Motor neuron (in vitro differentiated cells): Measurements from ENCODE around the gene ZBTB1. TPM values are rescaled to one million over a fixed set of nuclear protein-coding genes. Genes with fewer than 3 reads are reported as not detected.
A peak's percentile ranks its signal among the peaks of the same experiment; 100 is the strongest.

Source experiments
- ATAC-seq, 8 experiments: fragments of 200-7000 bp; cut with Tn5 transposase; replicated peaks in 6 of 8; 2 replicates each; pipeline ENCODE4 v1.8.0; 2021; ENCODE audit warnings: mild to moderate bottlenecking in 8 of 8, moderate library complexity in 8 of 8
- H3K27ac ChIP-seq, 2 donors: fragments of 250-450 bp; sonication (Bioruptor Pico); 2 replicates each; pipeline ENCODE4 v1.9.0; 2021; ENCODE audit warnings: antibody characterized with exemption in 2 of 2, mild to moderate bottlenecking in 2 of 2, moderate library complexity in 1 of 2
- H3K4me1 ChIP-seq, 2 donors: fragments of 250-450 bp; sonication (Bioruptor Pico); replicated peaks in 1 of 2; 2 replicates each; pipeline ENCODE4 v1.6.1; 2021; ENCODE audit warnings: antibody characterized with exemption in 2 of 2, mild to moderate bottlenecking in 2 of 2, moderate library complexity in 1 of 2
- H3K4me3 ChIP-seq, 5 donors: fragments of 250-450 bp; sonication (Bioruptor Pico); 2 replicates each; pipeline ENCODE4 v1.9.0; 2021; ENCODE audit warnings: antibody characterized with exemption in 5 of 5, mild to moderate bottlenecking in 5 of 5, moderate library complexity in 4 of 5
- WGBS, 10 experiments: fragments of 450-650 bp; shearing (Covaris generic); methylation state at CpG; one replicate each; pipeline ENCODE4 v1.0.0; 2022; 5-methylcytosine and 5-hydroxymethylcytosine counted together
- in situ Hi-C, 9 experiments: fragments of 400-800 bp; cut with MboI; loops; one replicate each; pipeline ENCODE4 v1.15.0; 2021; ENCODE audit warnings: low sequenced_read_pairs in 9 of 9, low pct_unique_long_range_greater_than_20kb in 2 of 9; ENCODE audit not compliant: unreplicated experiment in 9 of 9
- total RNA-seq, 8 experiments: library from RNA; unstranded; fragments of 300-600 nt; gene quantifications; 2 replicates each; pipeline versions ENCODE4 v1.2.3 to v1.2.4, GENCODE V29; 2022

ZBTB1 gene
- total RNA-seq, 8 experiments from 2014 or later, result 17.0 to 44.7 (median 24.4) TPM

- H3K4me3 ChIP-seq, result no peak overlapping the region
- H3K27ac ChIP-seq, result no peak overlapping the region
- H3K4me1 ChIP-seq, result no peaks in the 10 kb centered on the region
- no peak for ATAC-seq
- 40 to 100% (median 86%) methylated on average over 1 to 4 of the region's 4 CpGs for WGBS, 10 experiments
- in situ Hi-C loops, result no loop called here
Observed at GRCh38 chr14:64474698-64475097, 29.9 kb upstream of the ZBTB1 start.

DNA sequence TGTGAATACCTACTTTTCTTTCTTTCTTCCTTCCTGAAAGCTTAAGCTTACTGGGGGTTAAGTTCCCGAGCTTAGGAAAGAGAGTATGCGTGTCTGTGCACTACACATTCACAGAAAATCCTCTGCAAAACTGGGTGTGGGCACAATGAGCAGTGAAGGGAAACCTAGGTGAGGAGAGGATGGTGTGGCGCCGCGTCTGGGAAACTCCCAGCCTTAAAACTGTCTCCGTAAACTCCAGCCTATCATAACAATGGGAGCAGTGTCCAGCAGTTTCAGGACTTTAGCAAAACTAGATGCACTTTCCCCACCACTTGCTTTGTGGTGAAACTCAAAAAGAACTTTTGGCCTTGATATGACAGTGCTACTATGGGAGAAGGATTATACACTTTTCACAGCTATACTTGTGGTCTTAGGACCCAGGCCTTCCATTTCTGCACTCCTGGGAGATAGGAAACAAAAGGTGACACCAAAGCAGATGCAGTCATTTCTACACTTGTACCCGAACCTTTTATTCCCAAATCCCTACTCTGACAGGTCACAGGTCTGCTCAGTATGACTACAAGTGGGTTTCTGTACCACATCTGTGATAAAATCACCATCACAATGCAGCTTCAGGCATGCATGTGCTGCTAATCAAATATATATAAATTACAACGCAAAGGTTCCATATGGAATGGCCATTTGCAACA is 28.8 kb upstream of the ZBTB1 start:
- H3K27ac ChIP-seq, result no peak overlapping the region
- in situ Hi-C loops, result no loop called here
- ATAC-seq, result no peak

DNA sequence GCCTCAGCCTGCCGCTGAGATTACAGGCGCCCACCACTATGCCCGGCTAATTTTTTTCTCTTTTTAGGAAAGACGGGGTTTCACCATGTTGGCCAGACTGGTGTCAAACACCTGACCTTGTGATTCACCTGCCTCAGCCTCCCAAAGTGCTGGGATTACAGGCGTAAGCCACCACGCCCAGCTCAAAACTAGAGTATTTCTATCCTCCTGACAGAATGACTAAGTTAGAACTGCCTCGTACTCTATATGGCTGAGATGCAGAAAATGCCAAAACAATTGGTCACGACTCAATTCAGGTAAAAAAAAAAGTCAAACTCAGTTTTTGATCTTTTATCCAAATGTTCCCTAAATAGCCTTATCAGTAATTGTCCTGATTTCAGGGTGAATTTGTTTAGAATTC is 28.1 kb upstream of the ZBTB1 start:
- ATAC-seq, result no peak
- in situ Hi-C loops, result no loop called here
- Histone ChIP-seq H3K4me1 (no peaks in the 10 kb centered on the region), H3K4me3 (no peak overlapping the region), H3K27ac (no peak overlapping the region)
- WGBS, 10 experiments, result 89 to 100% (median 96%) methylated on average over 4 to 7 of the region's 8 CpGs; no CpG with 5 or more reads in 2 of the 10 experiments

More for the DNA sequence above, 28.8 kb upstream of the ZBTB1 start:
- H3K4me3 ChIP-seq, result no peak overlapping the region
- WGBS, 10 experiments, result 33 to 100% (median 80%) methylated on average over 1 to 8 of the region's 8 CpGs; no CpG with 5 or more reads in 1 of the 10 experiments
- H3K4me1 ChIP-seq, result no peaks in the 10 kb centered on the region

GRCh38 chr14:64478634-64479250 is 25.8 kb upstream of the ZBTB1 start:
- H3K4me3 ChIP-seq, result no peak overlapping the region
- no peak overlapping the region for H3K27ac ChIP-seq
- ATAC-seq, result no peak
- H3K4me1 ChIP-seq, result no peaks in the 10 kb centered on the region
- in situ Hi-C loops, result no loop called here

DNA sequence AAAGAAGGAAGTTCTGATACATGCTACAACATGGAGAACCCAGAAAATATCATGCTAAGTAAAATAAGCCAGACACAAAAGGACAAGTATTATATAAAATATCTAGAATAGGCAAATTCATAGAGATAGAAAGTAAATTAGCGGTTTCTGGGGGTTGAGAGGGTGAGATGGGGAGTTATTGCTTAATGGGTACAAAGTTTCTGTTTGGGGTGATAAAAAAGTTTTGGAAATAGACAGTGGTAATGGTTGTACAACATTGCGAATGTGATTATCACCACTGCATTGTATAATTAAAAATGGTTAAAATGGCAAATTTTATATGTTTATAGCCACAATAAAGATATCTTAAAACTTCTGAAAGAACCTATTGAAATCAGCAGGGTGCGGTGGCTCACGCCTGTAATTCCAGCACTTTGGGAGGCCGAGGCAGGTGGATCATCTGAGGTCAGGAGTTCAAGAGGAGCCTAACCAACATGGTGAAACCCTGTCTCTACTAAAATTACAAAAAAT is 15.9 kb upstream of the ZBTB1 start:
- in situ Hi-C loops, result loop anchor here in 1 of 9 experiments (10.0 kb wide), 1 partner anchor 144 kb away; no protein-coding TSS in a partner anchor
- 79 to 100% (median 93%) methylated on average over 1 to 5 of the region's 5 CpGs for WGBS, 10 experiments

GRCh38 chr14:64491637-64492036 is 12.9 kb upstream of the ZBTB1 start:
- H3K4me1 ChIP-seq, result no peaks in the 10 kb centered on the region
- no peak overlapping the region for H3K4me3 ChIP-seq
- WGBS, 10 experiments, result 80 to 100% (median 93%) methylated on average over 1 to 2 of the region's 2 CpGs; no CpG with 5 or more reads in 3 of the 10 experiments
- no peak overlapping the region for H3K27ac ChIP-seq
- no peak for ATAC-seq
- in situ Hi-C loops, result no loop called here

More for the DNA sequence above, 15.9 kb upstream of the ZBTB1 start:
- Histone ChIP-seq H3K4me1 (no peaks in the 10 kb centered on the region), H3K27ac (no peak overlapping the region), H3K4me3 (no peak overlapping the region)
- ATAC-seq, result no peak

DNA sequence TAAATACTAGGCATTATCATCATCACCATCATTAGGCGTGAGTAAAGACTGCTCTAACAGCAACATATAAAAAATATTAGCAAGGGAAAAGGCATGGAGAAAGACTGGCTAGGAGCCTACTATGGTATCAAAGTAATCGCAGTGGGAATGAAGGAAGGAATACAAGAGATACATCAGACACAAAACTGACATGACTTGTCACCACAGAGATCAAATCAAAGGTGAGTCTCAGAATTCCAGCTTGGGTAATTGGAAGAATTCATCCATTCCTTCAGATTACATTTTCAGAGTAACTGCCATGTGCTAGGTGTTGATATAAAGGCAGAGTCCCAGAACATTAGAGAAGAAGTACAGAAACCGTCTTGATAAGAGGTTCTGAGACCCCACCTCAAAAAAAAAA is 11.1 kb upstream of the ZBTB1 start:
- no peak overlapping the region for H3K4me3 ChIP-seq
- H3K27ac ChIP-seq, result no peak overlapping the region
- ATAC-seq, result no peak
- H3K4me1 ChIP-seq, result no peaks in the 10 kb centered on the region
- 79 to 100% (median 96%) methylated on average over 1 to 3 of the region's 3 CpGs for WGBS, 10 experiments
- in situ Hi-C loops, result no loop called here

DNA sequence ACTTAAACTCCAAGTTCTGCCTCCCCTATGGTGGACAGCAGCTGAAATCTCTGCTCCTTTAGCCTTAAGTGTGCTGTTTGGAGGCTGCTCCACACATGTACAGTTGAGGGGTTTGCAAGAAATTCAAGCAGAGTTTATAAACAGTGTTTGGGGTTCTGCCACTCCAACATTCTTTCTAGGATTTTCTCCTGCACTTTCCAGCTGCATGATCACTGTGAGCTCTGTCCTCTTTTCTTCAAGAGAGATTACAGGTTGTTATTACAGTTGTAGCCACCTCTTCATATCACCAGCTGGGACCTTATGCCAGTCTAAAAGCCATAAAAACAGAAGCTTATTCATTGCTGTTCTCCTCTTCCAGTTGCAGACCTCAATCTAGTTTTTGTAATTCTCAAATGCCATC is 9.3 kb upstream of the ZBTB1 start:
- ATAC-seq, result no peak
- H3K4me3 ChIP-seq, result no peak overlapping the region
- no peak overlapping the region for H3K27ac ChIP-seq
- in situ Hi-C loops, result no loop called here
- no peaks in the 10 kb centered on the region for H3K4me1 ChIP-seq

GRCh38 chr14:64496764-64497163 is 7.8 kb upstream of the ZBTB1 start:
- peaks cover 6 to 7% of the 10 kb centered on the region in 2 donors for H3K4me1 ChIP-seq
- ATAC-seq, result no peak
- no peak overlapping the region for H3K4me3 ChIP-seq
- in situ Hi-C loops, result no loop called here
- H3K27ac ChIP-seq, result no peak overlapping the region

DNA sequence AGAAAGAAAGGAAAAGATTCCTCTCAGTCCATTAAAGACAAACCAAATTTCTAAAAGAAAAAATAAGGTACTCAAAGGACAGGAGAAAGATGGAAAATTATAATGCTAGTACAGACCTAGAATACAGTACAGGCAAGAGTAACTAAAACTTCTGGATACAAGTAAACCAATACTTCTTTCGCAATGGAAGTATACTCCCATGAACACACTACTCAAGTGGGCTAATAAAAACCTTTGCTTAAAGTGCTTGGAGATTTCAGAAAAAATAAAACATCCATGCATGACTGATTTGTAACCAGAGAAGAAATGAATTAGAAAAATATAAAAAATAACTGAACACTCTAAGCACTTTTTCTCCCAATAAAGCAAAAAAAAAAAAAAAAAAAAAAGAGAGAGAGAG is 4.5 kb upstream of the ZBTB1 start:
- in situ Hi-C loops, result no loop called here
- Histone ChIP-seq H3K4me3 (no peak overlapping the region), H3K27ac (no peak overlapping the region), H3K4me1 (peaks cover 13 to 17% of the 10 kb centered on the region in 2 donors)
- no peak for ATAC-seq
- whole genome bisulfite sequencing, 10 experiments, result 88 to 100% (median 100%) methylated on average over 1 of the region's 1 CpG; no CpG with 5 or more reads in 2 of the 10 experiments

GRCh38 chr14:64501411-64502171 is 3.0 kb upstream of the ZBTB1 start:
- in situ Hi-C loops, result no loop called here
- 0 to 100% (median 26%) methylated on average over 1 to 7 of the region's 8 CpGs; no CpG with 5 or more reads in 1 of the 10 experiments for WGBS, 10 experiments
- ATAC-seq, result peak in 2 of 8 experiments; percentile 1 to 4
- peaks cover 14 to 21% of the 10 kb centered on the region in 2 donors for H3K4me1 ChIP-seq
- H3K4me3 ChIP-seq, result peak overlapping the region in 3 of 5 donors; percentile 2 to 94 (median 62)
- H3K27ac ChIP-seq, result no peak overlapping the region

GRCh38 chr14:64502456-64502855 is 2.1 kb upstream of the ZBTB1 start:
- H3K4me3 ChIP-seq, result peak overlapping the region; percentile 62 to 94 (median 71)
- peak overlapping the region; percentile 89 to 97 for H3K27ac ChIP-seq
- in situ Hi-C loops, result no loop called here
- 0 to 74% (median 35%) methylated on average over 1 to 5 of the region's 6 CpGs; no CpG with 5 or more reads in 2 of the 10 experiments for WGBS, 10 experiments
- H3K4me1 ChIP-seq, result peaks cover 19 to 26% of the 10 kb centered on the region in 2 donors
- no peak for ATAC-seq

GRCh38 chr14:64502887-64503433 is 1.6 kb upstream of the ZBTB1 start:
- Histone ChIP-seq H3K27ac (peak overlapping the region; percentile 89 to 97), H3K4me1 (peaks cover 19 to 27% of the 10 kb centered on the region in 2 donors), H3K4me3 (peak overlapping the region; percentile 62 to 94 (median 71))
- peak in 5 of 8 experiments; percentile 4 to 16 (median 11) for ATAC-seq
- in situ Hi-C loops, result no loop called here
- 0 to 18% (median 3%) methylated on average over 2 to 17 of the region's 29 CpGs; no CpG with 5 or more reads in 2 of the 10 experiments for WGBS, 10 experiments
